ENCODE measurements around the gene CRYBB2. TPM values are rescaled to one million over a fixed set of nuclear protein-coding genes. Genes with fewer than 3 reads are reported as not detected.

CRYBB2 gene
- total RNA-seq, 1 donor from 2014 or later, result not detected

DNA sequence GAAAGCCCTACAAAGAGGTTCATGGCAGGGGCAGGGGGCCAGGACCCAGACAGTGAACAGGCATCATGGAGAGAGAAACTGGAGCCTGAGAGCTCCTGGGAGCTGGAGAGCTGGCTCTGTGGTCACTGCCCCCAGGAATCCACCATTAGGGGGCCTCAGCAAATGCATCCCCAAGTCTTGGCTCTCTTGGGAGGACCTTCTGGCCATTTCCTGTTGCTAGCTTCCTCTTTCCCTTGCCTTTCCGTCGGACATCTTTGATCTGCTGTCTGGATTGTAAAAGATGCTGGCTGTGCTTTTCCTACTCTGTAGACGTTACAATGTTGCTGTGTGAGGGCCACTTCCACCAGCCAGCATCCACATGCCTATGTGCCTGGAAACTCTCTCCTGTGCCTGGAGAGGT, 7.1 kb upstream of the CRYBB2 start:
- FAIRE-seq (no peak), DNase-seq (ENCODE audit: low read depth) (no peak)

DNA sequence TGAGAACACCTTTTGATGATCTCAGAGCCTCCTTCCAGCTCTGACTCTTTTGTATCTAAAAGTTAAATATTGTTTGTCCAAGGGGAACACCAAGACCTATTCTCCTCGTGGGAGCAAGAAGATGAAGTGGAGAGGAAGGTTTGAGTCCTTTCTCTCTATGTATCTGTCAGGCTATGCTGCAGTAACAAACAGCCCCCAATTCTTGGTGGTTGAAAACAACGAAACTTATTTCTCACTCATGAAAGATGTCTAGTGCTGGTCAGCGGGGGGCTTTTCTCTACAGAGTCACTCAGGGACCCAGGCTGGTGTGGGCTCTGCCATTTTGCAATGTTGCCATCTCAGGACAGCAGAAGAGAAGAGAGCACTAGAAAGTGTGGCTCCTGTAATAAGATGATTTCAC, 6.2 kb upstream of the CRYBB2 start:
- H3K4me3 ChIP-seq (ENCODE audit: low read depth, low read length), result no peak overlapping the region
- DNase-seq (ENCODE audit: low read depth) (no peak), FAIRE-seq (no peak)
- TF ChIP-seq, protein P1, sequence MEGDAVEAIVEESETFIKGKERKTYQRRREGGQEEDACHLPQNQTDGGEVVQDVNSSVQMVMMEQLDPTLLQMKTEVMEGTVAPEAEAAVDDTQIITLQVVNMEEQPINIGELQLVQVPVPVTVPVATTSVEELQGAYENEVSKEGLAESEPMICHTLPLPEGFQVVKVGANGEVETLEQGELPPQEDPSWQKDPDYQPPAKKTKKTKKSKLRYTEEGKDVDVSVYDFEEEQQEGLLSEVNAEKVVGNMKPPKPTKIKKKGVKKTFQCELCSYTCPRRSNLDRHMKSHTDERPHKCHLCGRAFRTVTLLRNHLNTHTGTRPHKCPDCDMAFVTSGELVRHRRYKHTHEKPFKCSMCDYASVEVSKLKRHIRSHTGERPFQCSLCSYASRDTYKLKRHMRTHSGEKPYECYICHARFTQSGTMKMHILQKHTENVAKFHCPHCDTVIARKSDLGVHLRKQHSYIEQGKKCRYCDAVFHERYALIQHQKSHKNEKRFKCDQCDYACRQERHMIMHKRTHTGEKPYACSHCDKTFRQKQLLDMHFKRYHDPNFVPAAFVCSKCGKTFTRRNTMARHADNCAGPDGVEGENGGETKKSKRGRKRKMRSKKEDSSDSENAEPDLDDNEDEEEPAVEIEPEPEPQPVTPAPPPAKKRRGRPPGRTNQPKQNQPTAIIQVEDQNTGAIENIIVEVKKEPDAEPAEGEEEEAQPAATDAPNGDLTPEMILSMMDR (IDR thresholded peaks at IDR 0.05; ENCODE audit: insufficient read depth, low read length, severe bottlenecking), result no peak
- H3K27me3 ChIP-seq (ENCODE audit: control insufficient read depth, insufficient read depth, low read length), result no peaks in the 10 kb centered on the region
- H3K36me3 ChIP-seq (ENCODE audit: control insufficient read depth, insufficient read depth, low read length), result no peaks in the 10 kb centered on the region

More for the DNA sequence above, 7.1 kb upstream of the CRYBB2 start:
- no peaks in the 10 kb centered on the region for H3K36me3 ChIP-seq (ENCODE audit: control insufficient read depth, insufficient read depth, low read length)
- TF ChIP-seq, protein P1 (IDR thresholded peaks at IDR 0.05; ENCODE audit: insufficient read depth, low read length, severe bottlenecking), result no peak
- H3K4me3 ChIP-seq (ENCODE audit: low read depth, low read length), result no peak overlapping the region
- H3K27me3 ChIP-seq (ENCODE audit: control insufficient read depth, insufficient read depth, low read length), result no peaks in the 10 kb centered on the region

DNA sequence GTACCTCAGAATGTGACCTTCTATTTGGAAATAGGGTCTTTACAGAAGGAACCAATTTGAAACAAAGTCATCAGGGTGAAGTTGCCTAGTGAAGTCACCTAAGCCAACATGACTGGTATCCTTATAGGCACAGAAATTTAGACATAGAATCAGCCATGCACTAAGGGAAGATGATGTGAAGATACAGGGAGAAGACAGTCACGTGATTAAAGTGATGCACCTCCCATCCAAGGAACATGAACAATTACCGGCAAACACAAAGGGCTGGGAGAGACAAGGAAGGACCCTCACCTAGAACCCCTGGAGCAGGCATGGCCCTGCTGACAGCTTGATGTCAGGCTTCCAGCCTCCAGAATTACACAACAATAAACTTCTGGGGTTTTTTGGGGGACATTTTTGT, 3.2 kb upstream of the CRYBB2 start:
- Histone ChIP-seq H3K36me3 (ENCODE audit: control insufficient read depth, insufficient read depth, low read length) (no peaks in the 10 kb centered on the region), H3K27me3 (ENCODE audit: control insufficient read depth, insufficient read depth, low read length) (no peaks in the 10 kb centered on the region), H3K4me3 (ENCODE audit: low read depth, low read length) (no peak overlapping the region)
- DNase-seq (ENCODE audit: low read depth), result no peak
- TF ChIP-seq, protein P1 (IDR thresholded peaks at IDR 0.05; ENCODE audit: insufficient read depth, low read length, severe bottlenecking), result no peak
- peak; percentile 73 for FAIRE-seq

DNA sequence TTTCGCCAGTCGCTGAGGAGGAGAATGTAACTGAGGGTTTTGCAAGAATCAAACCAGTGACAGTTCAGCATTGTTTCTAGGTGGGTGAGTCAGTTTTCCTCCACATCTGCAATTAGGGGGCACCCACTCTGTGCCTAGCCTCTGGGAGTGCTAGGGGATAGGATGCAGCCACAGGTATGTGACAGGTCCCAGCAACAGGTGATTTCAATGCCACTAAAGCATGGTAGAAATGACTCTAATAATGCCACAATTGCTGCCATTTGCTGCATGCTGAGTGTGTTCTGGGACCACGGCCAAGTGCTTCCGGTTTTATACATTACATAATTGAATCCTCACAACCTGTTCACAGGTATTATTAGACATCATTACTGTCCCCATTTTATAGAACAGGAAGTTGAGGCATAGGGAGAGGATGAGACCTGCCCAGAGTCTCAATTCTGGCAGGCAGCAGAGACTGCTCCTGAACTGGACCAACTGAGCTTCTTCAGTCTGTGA, 556 bp downstream of the CRYBB2 start:
- FAIRE-seq, result no peak
- Histone ChIP-seq H3K4me3 (ENCODE audit: low read depth, low read length) (no peak overlapping the region), H3K36me3 (ENCODE audit: control insufficient read depth, insufficient read depth, low read length) (no peaks in the 10 kb centered on the region), H3K27me3 (ENCODE audit: control insufficient read depth, insufficient read depth, low read length) (peaks cover 3% of the 10 kb centered on the region)
- TF ChIP-seq, protein P1 (IDR thresholded peaks at IDR 0.05; ENCODE audit: insufficient read depth, low read length, severe bottlenecking), result no peak
- peak; percentile 50 for DNase-seq (ENCODE audit: low read depth)

DNA sequence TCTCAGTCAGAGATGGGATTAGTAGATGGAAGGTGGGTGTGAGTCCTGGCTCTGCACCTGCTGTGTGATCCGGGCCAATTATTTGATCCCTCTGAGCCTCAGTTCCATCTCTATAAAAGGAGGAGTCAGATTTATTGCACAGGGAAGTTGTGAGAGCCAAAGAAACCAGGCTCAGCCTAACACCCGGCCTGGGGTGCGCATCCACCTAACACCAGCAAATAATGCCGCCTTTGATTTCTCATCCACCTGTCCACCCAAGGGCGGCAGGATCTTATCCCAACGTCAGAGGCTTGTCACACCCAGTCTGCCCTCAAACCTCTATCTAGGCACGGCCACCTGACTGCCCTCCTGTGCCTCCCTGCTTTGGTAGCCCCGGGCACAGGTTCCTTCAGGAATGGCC, 2.4 kb downstream of the CRYBB2 start:
- no peak for DNase-seq (ENCODE audit: low read depth)
- FAIRE-seq, result no peak
- TF ChIP-seq, protein P1 (IDR thresholded peaks at IDR 0.05; ENCODE audit: insufficient read depth, low read length, severe bottlenecking), result no peak

DNA sequence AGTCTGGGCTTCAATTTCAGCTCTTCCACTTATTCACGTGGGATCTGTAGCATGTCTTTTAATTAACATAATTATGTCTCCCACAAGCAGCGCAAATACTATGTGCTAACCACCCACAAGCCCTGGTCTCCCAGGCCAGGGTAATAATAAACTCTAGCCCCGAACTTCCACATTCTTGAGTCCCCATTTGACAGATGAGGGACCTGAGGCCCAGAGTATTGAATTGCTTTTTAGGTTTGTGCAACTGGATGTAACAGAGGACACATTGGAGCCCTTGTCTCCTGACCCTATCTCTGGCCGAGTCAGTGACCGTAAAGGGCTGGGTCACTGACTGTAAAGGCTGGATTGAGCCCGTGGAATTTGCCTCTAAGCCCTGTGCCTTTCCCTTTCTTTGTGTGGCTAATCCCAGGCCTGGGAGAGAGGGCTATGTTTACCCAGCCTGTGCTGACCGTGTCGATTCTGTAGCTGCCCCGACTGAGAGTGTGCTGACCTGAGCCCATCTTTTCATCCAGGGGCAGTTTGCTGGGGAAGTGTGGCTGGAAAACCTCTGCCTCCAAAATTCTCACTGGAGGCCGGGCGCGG, 3.9 kb downstream of the CRYBB2 start:
- FAIRE-seq, result no peak
- Histone ChIP-seq H3K4me3 (ENCODE audit: low read depth, low read length) (no peak overlapping the region), H3K36me3 (ENCODE audit: control insufficient read depth, insufficient read depth, low read length) (no peaks in the 10 kb centered on the region), H3K27me3 (ENCODE audit: control insufficient read depth, insufficient read depth, low read length) (peaks cover 4% of the 10 kb centered on the region)
- TF ChIP-seq, protein P1 (IDR thresholded peaks at IDR 0.05; ENCODE audit: insufficient read depth, low read length, severe bottlenecking), result no peak
- DNase-seq (ENCODE audit: low read depth), result no peak

More for the DNA sequence above, 2.4 kb downstream of the CRYBB2 start:
- no peaks in the 10 kb centered on the region for H3K36me3 ChIP-seq (ENCODE audit: control insufficient read depth, insufficient read depth, low read length)
- H3K4me3 ChIP-seq (ENCODE audit: low read depth, low read length), result no peak overlapping the region
- peaks cover 4% of the 10 kb centered on the region for H3K27me3 ChIP-seq (ENCODE audit: control insufficient read depth, insufficient read depth, low read length)
